KMS-11 (cell line): Measurements from ENCODE around the gene PHLDB2.

Source experiments
- H2AFZ ChIP-seq: fragments of 200-600 bp; sonication (generic); 2 replicates; pipeline ENCODE4 v1.6.1; 2016; ENCODE audit warnings: antibody characterized with exemption, mixed run types, low read depth
- H3K27ac ChIP-seq: fragments of 200-600 bp; sonication (generic); 2 replicates; pipeline ENCODE4 v1.6.1; 2016; ENCODE audit warnings: mild to moderate bottlenecking, mixed run types
- H3K27me3 ChIP-seq: fragments of 200-600 bp; sonication (generic); 2 replicates; pipeline ENCODE4 v1.6.1; 2017; ENCODE audit warnings: mild to moderate bottlenecking, low read depth, mixed run types, moderate library complexity; ENCODE audit not compliant: insufficient read depth
- H3K36me3 ChIP-seq: fragments of 200-600 bp; sonication (generic); 2 replicates; pipeline ENCODE4 v1.6.1; 2017; ENCODE audit warnings: mild to moderate bottlenecking, mixed run types; ENCODE audit not compliant: insufficient read depth
- H3K4me1 ChIP-seq: fragments of 200-600 bp; sonication (generic); 2 replicates; pipeline ENCODE4 v1.6.1; 2016; ENCODE audit warnings: mild to moderate bottlenecking, low read depth, mixed run types; ENCODE audit not compliant: poor library complexity, severe bottlenecking
- H3K4me2 ChIP-seq: fragments of 200-600 bp; sonication (generic); 2 replicates; pipeline ENCODE4 v1.7.0; 2016; ENCODE audit warnings: mild to moderate bottlenecking, mixed run types
- H3K4me3 ChIP-seq: fragments of 200-600 bp; sonication (generic); IDR thresholded peaks from 2 replicates; pipeline ENCODE4 v1.6.1; 2017; ENCODE audit warnings: low read depth, low read length, mixed read lengths; ENCODE audit not compliant: insufficient read depth
- H3K79me2 ChIP-seq: fragments of 200-600 bp; sonication (generic); 2 replicates; pipeline ENCODE4 v1.6.1; 2016; ENCODE audit warnings: low read depth, mixed run types; ENCODE audit not compliant: insufficient read depth
- H3K9ac ChIP-seq: fragments of 200-600 bp; sonication (generic); 2 replicates; pipeline ENCODE4 v1.6.1; 2016; ENCODE audit warnings: mild to moderate bottlenecking, mixed run types
- H4K20me1 ChIP-seq: fragments of 200-600 bp; sonication (generic); 2 replicates; pipeline ENCODE4 v1.6.1; 2016; ENCODE audit warnings: mild to moderate bottlenecking, mixed run types; ENCODE audit not compliant: insufficient read depth
- TF ChIP-seq, protein P1 (sequence below): fragments of 200-600 bp; sonication (generic); conservative IDR thresholded peaks from 2 replicates; pipeline ENCODE4 v1.6.1; 2017; ENCODE audit warnings: low read depth, mild to moderate bottlenecking, antibody characterized with exemption, low read length, moderate library complexity, mixed read lengths

Gene PHLDB2

DNA sequence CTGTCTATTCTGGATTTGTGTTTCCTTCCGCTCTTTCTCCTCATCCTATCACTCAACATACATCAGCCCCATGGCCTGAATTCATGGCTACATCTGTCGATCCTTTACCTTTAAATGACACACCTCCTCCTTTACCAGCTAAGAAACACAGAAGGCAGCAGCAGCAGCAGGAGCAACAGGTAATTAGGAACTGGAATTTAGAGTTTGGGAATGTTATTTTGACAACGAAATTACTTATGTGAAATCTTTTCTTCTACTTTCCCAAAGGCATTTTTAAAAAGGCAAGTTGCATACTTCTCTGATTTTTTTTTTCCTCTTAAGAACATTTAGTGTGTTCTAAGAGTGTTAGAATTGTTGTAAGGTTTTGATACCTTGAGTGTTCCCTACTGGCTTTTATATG is 90.6 kb downstream of the PHLDB2 start:
- Histone ChIP-seq H3K79me2 (no peaks in the 10 kb centered on the region), H3K27me3 (no peaks in the 10 kb centered on the region), H4K20me1 (no peaks in the 10 kb centered on the region), H3K4me1 (no peaks in the 10 kb centered on the region), H3K9ac (no peak overlapping the region), H3K4me2 (no peak overlapping the region), H2AFZ (no peak overlapping the region), H3K36me3 (no peaks in the 10 kb centered on the region), H3K4me3 (no peak overlapping the region), H3K27ac (no peak overlapping the region)
- TF ChIP-seq, protein P1, sequence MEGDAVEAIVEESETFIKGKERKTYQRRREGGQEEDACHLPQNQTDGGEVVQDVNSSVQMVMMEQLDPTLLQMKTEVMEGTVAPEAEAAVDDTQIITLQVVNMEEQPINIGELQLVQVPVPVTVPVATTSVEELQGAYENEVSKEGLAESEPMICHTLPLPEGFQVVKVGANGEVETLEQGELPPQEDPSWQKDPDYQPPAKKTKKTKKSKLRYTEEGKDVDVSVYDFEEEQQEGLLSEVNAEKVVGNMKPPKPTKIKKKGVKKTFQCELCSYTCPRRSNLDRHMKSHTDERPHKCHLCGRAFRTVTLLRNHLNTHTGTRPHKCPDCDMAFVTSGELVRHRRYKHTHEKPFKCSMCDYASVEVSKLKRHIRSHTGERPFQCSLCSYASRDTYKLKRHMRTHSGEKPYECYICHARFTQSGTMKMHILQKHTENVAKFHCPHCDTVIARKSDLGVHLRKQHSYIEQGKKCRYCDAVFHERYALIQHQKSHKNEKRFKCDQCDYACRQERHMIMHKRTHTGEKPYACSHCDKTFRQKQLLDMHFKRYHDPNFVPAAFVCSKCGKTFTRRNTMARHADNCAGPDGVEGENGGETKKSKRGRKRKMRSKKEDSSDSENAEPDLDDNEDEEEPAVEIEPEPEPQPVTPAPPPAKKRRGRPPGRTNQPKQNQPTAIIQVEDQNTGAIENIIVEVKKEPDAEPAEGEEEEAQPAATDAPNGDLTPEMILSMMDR, result no peak

DNA sequence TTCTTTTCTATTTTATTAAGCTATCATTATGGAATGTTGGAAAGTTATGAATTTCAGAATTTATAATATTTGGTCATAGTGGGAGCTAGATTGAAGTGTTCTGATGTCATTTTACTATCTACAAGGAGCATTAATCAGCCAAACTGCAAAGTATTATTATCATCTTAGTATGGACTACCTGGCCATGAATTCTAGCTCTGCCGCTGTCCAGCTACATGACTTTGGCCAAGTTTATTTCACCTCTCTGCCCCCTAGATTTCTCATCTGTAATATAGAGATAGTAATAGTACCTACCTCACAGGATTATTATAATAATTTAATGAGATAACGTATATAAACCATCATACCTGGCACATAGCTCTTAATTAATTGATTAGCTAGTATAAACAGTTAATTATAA is 92.0 kb downstream of the PHLDB2 start:
- no peak overlapping the region for H3K27ac ChIP-seq
- no peaks in the 10 kb centered on the region for H4K20me1 ChIP-seq
- H3K4me2 ChIP-seq, result no peak overlapping the region
- no peak overlapping the region for H3K9ac ChIP-seq
- no peaks in the 10 kb centered on the region for H3K79me2 ChIP-seq
- H3K4me3 ChIP-seq, result no peak overlapping the region
- H3K4me1 ChIP-seq, result no peaks in the 10 kb centered on the region
- no peak overlapping the region for H2AFZ ChIP-seq
- TF ChIP-seq, protein P1, result no peak
- H3K27me3 ChIP-seq, result no peaks in the 10 kb centered on the region
- H3K36me3 ChIP-seq, result no peaks in the 10 kb centered on the region

DNA sequence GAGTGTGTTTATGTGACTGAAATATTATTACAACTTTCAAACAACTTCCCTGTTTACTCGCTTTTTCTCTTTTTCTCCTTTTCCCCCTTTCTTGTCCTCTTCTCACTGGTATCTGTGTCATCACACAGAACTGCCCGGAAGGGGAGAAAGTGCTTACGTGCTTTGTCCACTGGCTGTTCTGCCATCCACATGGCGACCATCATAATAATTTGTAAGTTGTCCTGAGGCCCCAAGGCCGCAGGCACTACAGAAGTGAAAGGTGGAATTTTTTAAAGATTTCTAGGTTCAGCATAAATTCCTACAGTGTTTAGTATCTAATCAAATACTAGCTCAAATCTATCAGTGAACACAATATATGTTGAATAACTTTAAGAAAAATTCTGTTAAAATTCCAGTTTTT is 93.0 kb downstream of the PHLDB2 start:
- H3K27ac ChIP-seq, result no peak overlapping the region
- H2AFZ ChIP-seq, result no peak overlapping the region
- TF ChIP-seq, protein P1, result no peak
- no peak overlapping the region for H3K4me2 ChIP-seq
- no peaks in the 10 kb centered on the region for H3K79me2 ChIP-seq
- H3K27me3 ChIP-seq, result no peaks in the 10 kb centered on the region
- H3K4me1 ChIP-seq, result no peaks in the 10 kb centered on the region
- H4K20me1 ChIP-seq, result no peaks in the 10 kb centered on the region
- H3K36me3 ChIP-seq, result no peaks in the 10 kb centered on the region
- H3K9ac ChIP-seq, result no peak overlapping the region
- H3K4me3 ChIP-seq, result no peak overlapping the region

DNA sequence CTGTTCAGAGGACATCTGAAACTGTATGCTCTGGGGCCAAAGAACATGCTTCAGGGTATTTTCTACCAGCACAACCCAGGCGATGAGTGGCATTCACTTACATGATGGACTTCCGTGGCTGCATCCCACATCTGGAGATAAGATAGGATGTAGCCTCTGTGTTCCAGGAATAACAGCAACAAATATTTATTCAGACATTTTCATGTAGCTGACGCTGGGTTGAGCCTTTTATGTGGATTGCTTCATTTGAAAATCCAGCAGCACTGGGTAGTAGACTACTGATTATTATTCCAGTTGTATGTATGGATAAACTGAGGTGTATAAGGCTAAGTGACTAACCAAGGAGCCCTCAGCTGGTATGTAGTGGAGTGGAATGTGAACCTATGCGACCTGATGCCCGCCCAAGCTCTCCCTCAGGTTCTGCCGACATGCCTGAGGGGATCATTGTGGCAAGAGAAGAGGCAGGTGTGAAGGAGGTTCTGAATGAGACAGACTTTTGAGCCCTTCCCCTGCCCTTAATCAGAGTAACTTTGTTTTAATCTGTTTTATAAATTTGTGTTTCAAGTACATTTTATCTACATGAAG is 93.9 kb downstream of the PHLDB2 start:
- H3K4me3 ChIP-seq, result no peak overlapping the region
- H3K4me2 ChIP-seq, result no peak overlapping the region
- no peak overlapping the region for H2AFZ ChIP-seq
- no peak overlapping the region for H3K27ac ChIP-seq
- H3K79me2 ChIP-seq, result no peaks in the 10 kb centered on the region
- H3K4me1 ChIP-seq, result no peaks in the 10 kb centered on the region
- no peaks in the 10 kb centered on the region for H3K27me3 ChIP-seq
- no peaks in the 10 kb centered on the region for H3K36me3 ChIP-seq
- H4K20me1 ChIP-seq, result no peaks in the 10 kb centered on the region
- TF ChIP-seq, protein P1, result no peak
- H3K9ac ChIP-seq, result no peak overlapping the region
